ENCODE data around the gene GPR39. TPM values are rescaled to one million over a fixed set of nuclear protein-coding genes. Genes with fewer than 3 reads are reported as not detected.

The GPR39 gene
- total RNA-seq, 4 donors from 2014 or later, result 0.52 to 53.2 (median 6.8) TPM; not detected in 1

- TF ChIP-seq CTCF (IDR thresholded peaks at IDR 0.05) (no peak), POLR2A (IDR thresholded peaks at IDR 0.05) (no peak)
- no peaks in the 10 kb centered on the region for H3K9me3 ChIP-seq
- intact Hi-C loops (cut with DNase I; ENCODE audit: low total_unique reads), result no loop called here
- DNase-seq, result no peak
- no peak overlapping the region for H3K27ac ChIP-seq
- no peaks in the 10 kb centered on the region for H3K36me3 ChIP-seq
- no peak overlapping the region for H3K4me3 ChIP-seq
- no peaks in the 10 kb centered on the region for H3K4me1 ChIP-seq
- no peaks in the 10 kb centered on the region for H3K27me3 ChIP-seq
Measured at GRCh38 chr2:132484144-132484543, 67.5 kb downstream of the GPR39 start.

- TF ChIP-seq CTCF (IDR thresholded peaks at IDR 0.05) (no peak), POLR2A (IDR thresholded peaks at IDR 0.05) (no peak)
Measured at GRCh38 chr2:132488491-132488890, 71.9 kb downstream of the GPR39 start.

GRCh38 chr2:132489150-132489549, 72.5 kb downstream of the GPR39 start:
- intact Hi-C loops (cut with DNase I; ENCODE audit: low total_unique reads), result no loop called here
- Histone ChIP-seq H3K4me1 (no peaks in the 10 kb centered on the region), H3K27me3 (no peaks in the 10 kb centered on the region), H3K36me3 (no peaks in the 10 kb centered on the region), H3K4me3 (no peak overlapping the region), H3K9me3 (no peaks in the 10 kb centered on the region), H3K27ac (no peak overlapping the region)
- TF ChIP-seq CTCF (IDR thresholded peaks at IDR 0.05) (no peak), POLR2A (IDR thresholded peaks at IDR 0.05) (no peak)
- no peak for DNase-seq

More at GRCh38 chr2:132488491-132488890, 71.9 kb downstream of the GPR39 start:
- no peaks in the 10 kb centered on the region for H3K36me3 ChIP-seq
- intact Hi-C loops (cut with DNase I; ENCODE audit: low total_unique reads), result no loop called here
- H3K27ac ChIP-seq, result no peak overlapping the region
- H3K9me3 ChIP-seq, result no peaks in the 10 kb centered on the region
- no peak for DNase-seq
- no peak overlapping the region for H3K4me3 ChIP-seq
- no peaks in the 10 kb centered on the region for H3K27me3 ChIP-seq
- no peaks in the 10 kb centered on the region for H3K4me1 ChIP-seq

DNA sequence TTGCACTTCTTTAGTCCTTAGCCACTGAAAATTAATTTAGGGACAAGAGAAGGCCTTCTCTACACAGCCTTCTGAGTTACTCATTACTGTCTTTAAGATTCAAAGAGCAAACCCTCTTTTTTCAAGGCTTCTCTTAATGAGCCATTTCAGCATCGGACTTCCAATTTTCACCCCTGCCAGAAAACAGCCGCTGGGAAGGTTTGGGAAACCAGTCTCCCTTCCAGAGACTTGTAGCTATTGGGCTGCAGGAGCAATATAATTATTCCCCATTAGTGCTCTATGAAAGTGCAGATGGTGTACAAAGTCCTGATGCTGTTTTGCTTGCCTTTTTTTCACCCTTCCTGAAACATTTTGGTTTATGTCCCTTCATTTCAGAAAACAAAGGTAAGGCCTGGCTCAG, 79.3 kb downstream of the GPR39 start:
- no peak overlapping the region for H3K4me3 ChIP-seq
- DNase-seq, result no peak
- H3K36me3 ChIP-seq, result no peaks in the 10 kb centered on the region
- H3K27ac ChIP-seq, result no peak overlapping the region
- H3K27me3 ChIP-seq, result no peaks in the 10 kb centered on the region
- no peak for TF ChIP-seq CTCF (IDR thresholded peaks at IDR 0.05)
- intact Hi-C loops (cut with DNase I; ENCODE audit: low total_unique reads), result no loop called here
- no peaks in the 10 kb centered on the region for H3K9me3 ChIP-seq
- no peaks in the 10 kb centered on the region for H3K4me1 ChIP-seq

DNA sequence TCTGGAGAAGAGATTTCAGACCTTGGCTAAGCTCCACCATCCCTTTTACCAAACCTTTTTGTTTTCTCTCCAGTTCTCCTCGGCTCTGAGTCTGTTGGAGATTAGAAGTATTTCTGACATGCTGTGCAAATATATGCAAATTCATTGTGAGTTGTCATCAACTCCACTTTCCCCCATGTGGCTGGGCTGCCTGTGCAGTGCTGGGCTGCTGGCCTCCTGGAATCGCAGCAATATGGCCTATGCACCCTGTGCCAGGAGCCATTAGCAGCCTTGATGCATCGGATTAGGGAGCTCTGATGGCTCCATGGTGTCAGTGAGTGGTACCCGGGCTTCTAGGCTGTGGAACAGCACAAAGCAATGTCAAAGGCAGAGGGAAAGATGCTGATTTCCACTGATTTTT, 80.0 kb downstream of the GPR39 start:
- TF ChIP-seq POLR2A (IDR thresholded peaks at IDR 0.05), result no peak
- TF ChIP-seq CTCF (IDR thresholded peaks at IDR 0.05), result no peak
- intact Hi-C loops (cut with DNase I; ENCODE audit: low total_unique reads), result no loop called here
- Histone ChIP-seq H3K4me3 (no peak overlapping the region), H3K4me1 (no peaks in the 10 kb centered on the region), H3K27me3 (no peaks in the 10 kb centered on the region), H3K9me3 (no peaks in the 10 kb centered on the region), H3K27ac (no peak overlapping the region), H3K36me3 (no peaks in the 10 kb centered on the region)
- DNase-seq, result no peak

Data from uterus (tissue), 4 donors.